HG02610 (cell line): ENCODE data around the gene BMPR1B.

Experiments
- ATAC-seq: cut with Tn5 transposase; IDR thresholded peaks from one replicate; pipeline ENCODE4 v1.9.1; 2021; ENCODE audit warnings: mild to moderate bottlenecking, moderate library complexity; ENCODE audit not compliant: unreplicated experiment

BMPR1B gene

GRCh38 chr4:94757192-94758140, at the start of gene BMPR1B:
Gene BMPR1B, plus strand, starts transcription at chr4:94757955. Its CDS starts 346,470 bp downstream, at chr4:95104425.
- no peak for ATAC-seq

- ATAC-seq = no peak
Measured at GRCh38 chr4:94711635-94712034, 46.1 kb upstream of the BMPR1B start.

GRCh38 chr4:94714365-94715160, 43.2 kb upstream of the BMPR1B start:
- no peak for ATAC-seq

- ATAC-seq = no peak
Measured at GRCh38 chr4:94715726-94716125, 42.0 kb upstream of the BMPR1B start.

GRCh38 chr4:94721310-94721709, 36.4 kb upstream of the BMPR1B start:
- ATAC-seq = no peak

GRCh38 chr4:94722270-94722669, 35.5 kb upstream of the BMPR1B start:
- no peak for ATAC-seq

- no peak for ATAC-seq
Measured at GRCh38 chr4:94722748-94723147, 35.0 kb upstream of the BMPR1B start.

- ATAC-seq = no peak
Measured at GRCh38 chr4:94724016-94724790, 33.6 kb upstream of the BMPR1B start.

GRCh38 chr4:94726524-94727123, 31.1 kb upstream of the BMPR1B start:
- ATAC-seq = no peak

GRCh38 chr4:94728056-94728766, 29.5 kb upstream of the BMPR1B start:
- no peak for ATAC-seq

- ATAC-seq = no peak
Measured at GRCh38 chr4:94732358-94732698, 25.4 kb upstream of the BMPR1B start.

GRCh38 chr4:94739741-94740140, 18.0 kb upstream of the BMPR1B start:
- no peak for ATAC-seq

GRCh38 chr4:94741304-94741703, 16.5 kb upstream of the BMPR1B start:
- ATAC-seq = no peak

GRCh38 chr4:94743838-94744237, 13.9 kb upstream of the BMPR1B start:
- ATAC-seq = no peak

GRCh38 chr4:94744850-94745249, 12.9 kb upstream of the BMPR1B start:
- no peak for ATAC-seq

- no peak for ATAC-seq
Measured at GRCh38 chr4:94746746-94747145, 11.0 kb upstream of the BMPR1B start.

GRCh38 chr4:94758141-94758699, 465 bp downstream of the BMPR1B start:
- ATAC-seq = no peak

GRCh38 chr4:94758700-94759399, 1.1 kb downstream of the BMPR1B start:
- ATAC-seq = no peak

GRCh38 chr4:94759767-94760211, 2.0 kb downstream of the BMPR1B start:
- ATAC-seq = no peak
